Stimulated activated CD8-positive, alpha-beta memory T cell treated with anti-CD3 and anti-CD28 coated beads, Interleukin-12 subunit alpha, Interleukin-12 subunit beta, amount 100 ng/mL, for 1 hour (primary cell): ENCODE measurements around the gene SERPINA9.
"Not testable (repeated sequence)": the region's sequence is repeated elsewhere in the genome, so short reads cannot be mapped to it uniquely, and the experiment has no call there.

Source experiments
- DNase-seq: peaks from one replicate; pipeline ENCODE4 v3.0.0-alpha.2; 2020; ENCODE audit warnings: low read depth

The SERPINA9 gene

GRCh38 chr14:94423453-94424056, 52.4 kb downstream of the SERPINA9 start:
- DNase-seq = peak; percentile 5

GRCh38 chr14:94421316-94421715, 54.7 kb downstream of the SERPINA9 start:
- DNase-seq = no peak

- not testable (repeated sequence) for DNase-seq
Measured at GRCh38 chr14:94417497-94418205, 58.3 kb downstream of the SERPINA9 start.
